22Rv1 (cell line): Measurements from ENCODE around the gene LGI2.

Experiments
- ZFX ChIP-seq: fragments of 450-650 bp; IDR thresholded peaks from 2 replicates; pipeline ENCODE4 v1.6.1; 2017; ENCODE audit warnings: antibody characterized with exemption, borderline replicate concordance
- TF ChIP-seq, protein P1 (sequence below): fragments of 450-650 bp; IDR thresholded peaks from 2 replicates; pipeline ENCODE4 v1.5.1; 2017; ENCODE audit warnings: mild to moderate bottlenecking

DNA sequence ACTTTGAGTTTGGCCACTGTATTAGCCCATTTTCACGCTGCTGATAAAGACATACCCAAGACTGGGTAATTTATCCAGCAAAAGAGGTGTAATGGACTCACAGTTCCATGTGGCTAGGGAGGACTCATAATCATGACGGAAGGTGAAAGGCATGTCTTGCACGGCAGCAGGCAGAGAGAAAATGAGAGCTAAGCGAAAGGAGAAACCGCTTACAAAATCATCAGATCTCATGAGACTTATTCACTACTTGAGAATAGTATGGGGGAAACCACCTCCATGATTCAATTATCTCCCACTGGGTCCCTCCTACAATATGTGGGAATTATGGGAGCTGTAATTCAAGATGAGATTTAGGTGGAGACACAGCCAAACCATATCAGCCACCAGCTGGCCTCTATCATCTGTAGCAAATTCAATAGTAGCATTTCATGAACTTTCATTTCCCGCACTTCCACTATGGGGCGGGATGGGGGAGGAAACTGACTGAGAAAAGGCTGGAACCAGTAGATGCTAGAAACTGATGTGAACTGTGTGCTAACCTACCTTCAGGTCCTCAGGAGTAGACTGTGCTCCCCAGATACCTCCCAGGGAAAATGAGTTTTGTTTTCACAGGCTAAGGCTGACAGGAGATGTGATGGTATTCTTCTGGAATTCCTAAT, 35.3 kb upstream of the LGI2 start:
- TF ChIP-seq, protein P1, sequence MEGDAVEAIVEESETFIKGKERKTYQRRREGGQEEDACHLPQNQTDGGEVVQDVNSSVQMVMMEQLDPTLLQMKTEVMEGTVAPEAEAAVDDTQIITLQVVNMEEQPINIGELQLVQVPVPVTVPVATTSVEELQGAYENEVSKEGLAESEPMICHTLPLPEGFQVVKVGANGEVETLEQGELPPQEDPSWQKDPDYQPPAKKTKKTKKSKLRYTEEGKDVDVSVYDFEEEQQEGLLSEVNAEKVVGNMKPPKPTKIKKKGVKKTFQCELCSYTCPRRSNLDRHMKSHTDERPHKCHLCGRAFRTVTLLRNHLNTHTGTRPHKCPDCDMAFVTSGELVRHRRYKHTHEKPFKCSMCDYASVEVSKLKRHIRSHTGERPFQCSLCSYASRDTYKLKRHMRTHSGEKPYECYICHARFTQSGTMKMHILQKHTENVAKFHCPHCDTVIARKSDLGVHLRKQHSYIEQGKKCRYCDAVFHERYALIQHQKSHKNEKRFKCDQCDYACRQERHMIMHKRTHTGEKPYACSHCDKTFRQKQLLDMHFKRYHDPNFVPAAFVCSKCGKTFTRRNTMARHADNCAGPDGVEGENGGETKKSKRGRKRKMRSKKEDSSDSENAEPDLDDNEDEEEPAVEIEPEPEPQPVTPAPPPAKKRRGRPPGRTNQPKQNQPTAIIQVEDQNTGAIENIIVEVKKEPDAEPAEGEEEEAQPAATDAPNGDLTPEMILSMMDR = no peak
- no peak for TF ChIP-seq ZFX
